HK-2 (cell line): ENCODE results near the gene EFCAB9.

Experiments
- DNase-seq: peaks from one replicate; pipeline ENCODE4 v3.0.0-alpha.2; 2018; ENCODE audit not compliant: unreplicated experiment

EFCAB9 gene

GRCh38 chr5:172235827-172236736 is 42.1 kb downstream of the EFCAB9 start:
- no peak for DNase-seq

GRCh38 chr5:172238334-172238733 is 44.4 kb downstream of the EFCAB9 start:
- DNase-seq, result no peak

GRCh38 chr5:172243302-172243701 is 49.3 kb downstream of the EFCAB9 start:
- no peak for DNase-seq

GRCh38 chr5:172245046-172245445 is 51.1 kb downstream of the EFCAB9 start:
- no peak for DNase-seq

- no peak for DNase-seq
Measured at GRCh38 chr5:172245703-172246125, 51.7 kb downstream of the EFCAB9 start.

- DNase-seq, result no peak
Measured at GRCh38 chr5:172248637-172249036, 54.7 kb downstream of the EFCAB9 start.

- DNase-seq, result no peak
Measured at GRCh38 chr5:172251419-172251818, 57.4 kb downstream of the EFCAB9 start.

- no peak for DNase-seq
Measured at GRCh38 chr5:172252501-172252900, 58.5 kb downstream of the EFCAB9 start.
